HG02870 (cell line): Measurements from ENCODE around the gene CRTC1.

ENCODE experiments used
- ATAC-seq: cut with Tn5 transposase; IDR thresholded peaks from one replicate; pipeline ENCODE4 v1.9.1; 2021; ENCODE audit warnings: mild to moderate bottlenecking, moderate library complexity; ENCODE audit not compliant: unreplicated experiment

The CRTC1 gene

DNA sequence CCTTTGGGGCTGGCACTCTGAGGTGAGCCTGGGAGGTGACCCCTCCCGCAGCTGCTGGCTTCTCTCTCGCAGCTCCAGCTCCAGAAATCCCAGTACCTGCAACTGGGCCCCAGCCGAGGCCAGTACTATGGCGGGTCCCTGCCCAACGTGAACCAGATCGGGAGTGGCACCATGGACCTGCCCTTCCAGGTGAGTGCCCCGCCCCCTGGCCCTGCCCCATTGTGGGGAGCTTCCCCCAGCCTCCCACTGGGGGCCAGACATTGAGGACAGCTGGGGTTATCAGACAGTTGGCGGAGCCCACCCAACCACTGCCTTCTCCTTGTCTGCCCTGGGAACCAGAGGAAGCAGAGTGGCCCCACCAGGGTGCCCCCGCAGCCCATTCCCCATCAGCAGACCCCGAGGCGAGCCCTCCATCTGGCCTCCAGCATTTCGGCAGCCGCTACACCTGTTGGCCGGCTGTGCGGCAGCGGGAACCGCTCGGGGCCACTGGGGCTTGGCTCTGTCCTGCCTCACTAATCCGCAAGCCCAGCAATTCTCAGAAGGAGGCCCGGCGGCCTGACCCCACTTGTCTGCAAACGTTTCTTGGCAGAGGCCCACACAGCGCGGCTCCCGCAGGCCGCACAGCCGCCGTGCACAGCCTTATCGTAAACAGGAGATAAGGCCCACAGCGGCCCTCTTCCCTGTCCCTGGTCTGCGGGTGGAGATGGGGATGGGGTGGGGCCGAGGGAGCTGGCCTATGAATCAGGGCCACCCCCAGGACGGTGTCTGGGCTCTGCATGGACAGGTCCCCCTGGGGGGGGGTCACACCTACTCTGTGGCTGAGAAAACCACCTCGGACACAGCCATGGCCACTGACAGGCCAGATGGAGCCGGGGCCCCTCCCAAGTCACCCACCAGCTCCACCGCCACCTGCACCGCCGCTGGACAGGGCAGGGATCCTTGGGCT lies 59.6 kb downstream of the CRTC1 start:
- ATAC-seq, result no peak

GRCh38 chr19:18743784-18744418 lies 60.4 kb downstream of the CRTC1 start:
- ATAC-seq, result no peak

- ATAC-seq, result no peak
Measured at GRCh38 chr19:18745012-18745735, 61.7 kb downstream of the CRTC1 start.

DNA sequence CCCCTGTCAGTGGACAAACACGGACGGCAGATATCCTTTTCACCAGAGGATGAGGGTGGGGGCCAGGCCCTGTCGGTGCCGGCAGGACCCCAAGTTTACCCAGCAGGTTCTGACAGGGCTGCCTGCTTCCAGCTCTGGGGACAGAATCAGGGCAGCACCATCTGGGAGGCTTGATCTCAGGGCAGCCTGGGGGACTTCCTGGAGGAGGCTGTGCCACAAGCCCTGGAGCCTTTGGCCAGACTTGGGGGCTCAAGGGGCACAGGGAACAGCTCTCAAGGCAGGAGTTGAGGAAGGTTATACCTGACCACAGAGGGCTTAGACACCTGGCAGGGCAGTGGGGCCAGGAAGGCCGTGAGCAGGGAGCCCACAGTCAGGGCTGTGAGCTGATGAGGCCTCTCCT lies 62.5 kb downstream of the CRTC1 start:
- ATAC-seq, result no peak

GRCh38 chr19:18746401-18747325 lies 63.2 kb downstream of the CRTC1 start:
- ATAC-seq, result no peak

- ATAC-seq, result no peak
Measured at GRCh38 chr19:18749362-18750231, 66.1 kb downstream of the CRTC1 start.

DNA sequence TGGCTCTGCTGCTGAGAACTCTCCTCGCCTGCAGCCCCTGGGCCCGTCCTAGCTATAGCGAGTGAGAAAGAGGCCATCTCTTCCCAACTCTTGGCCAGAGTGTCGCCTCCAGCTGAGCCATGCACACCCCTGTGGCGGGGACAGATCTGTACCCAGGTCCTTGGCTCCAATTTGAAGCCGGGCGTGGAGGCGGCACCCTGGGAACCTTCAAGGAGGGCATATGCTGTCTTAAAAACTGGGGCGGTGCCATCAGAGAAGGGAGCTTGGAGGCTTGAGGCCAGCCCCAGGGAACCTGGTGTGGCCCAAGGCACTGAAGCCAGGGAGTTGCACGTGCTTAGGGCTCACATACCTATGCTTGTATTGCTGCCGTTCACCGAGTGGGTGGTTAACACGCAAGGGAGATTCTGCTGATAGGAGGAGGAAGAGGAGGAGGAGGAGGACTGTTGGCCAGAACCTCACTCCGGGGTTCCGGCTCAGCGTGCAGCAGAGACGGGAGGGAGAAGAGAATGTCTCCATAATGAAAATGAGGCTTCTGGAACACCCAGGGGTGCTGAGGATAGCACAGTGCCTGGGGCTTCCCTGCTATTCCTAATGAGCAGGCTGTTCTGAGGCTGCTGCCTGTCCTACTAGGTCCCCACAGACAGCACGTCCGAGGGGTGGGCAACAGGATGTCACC lies 67.0 kb downstream of the CRTC1 start:
- ATAC-seq, result no peak

DNA sequence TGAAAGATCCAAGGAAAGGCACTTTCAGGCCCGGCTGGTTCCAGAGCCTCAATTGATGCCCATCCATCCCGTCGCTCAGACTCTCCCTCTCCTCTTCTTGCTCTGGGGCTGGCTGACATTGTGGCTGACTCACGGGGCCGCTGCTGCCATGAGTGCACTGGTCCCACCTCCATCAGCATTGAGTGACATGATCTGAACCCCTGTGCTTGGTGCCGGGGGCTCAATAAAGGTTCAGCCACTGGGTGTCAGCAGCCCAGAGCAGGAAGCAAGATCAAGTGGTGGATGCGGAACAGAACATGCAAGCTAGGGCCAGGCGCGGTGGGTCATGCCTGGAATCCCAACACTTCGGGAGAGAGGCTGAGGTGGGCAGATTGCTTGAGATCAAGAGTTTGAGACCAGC lies 68.1 kb downstream of the CRTC1 start:
- ATAC-seq, result no peak

DNA sequence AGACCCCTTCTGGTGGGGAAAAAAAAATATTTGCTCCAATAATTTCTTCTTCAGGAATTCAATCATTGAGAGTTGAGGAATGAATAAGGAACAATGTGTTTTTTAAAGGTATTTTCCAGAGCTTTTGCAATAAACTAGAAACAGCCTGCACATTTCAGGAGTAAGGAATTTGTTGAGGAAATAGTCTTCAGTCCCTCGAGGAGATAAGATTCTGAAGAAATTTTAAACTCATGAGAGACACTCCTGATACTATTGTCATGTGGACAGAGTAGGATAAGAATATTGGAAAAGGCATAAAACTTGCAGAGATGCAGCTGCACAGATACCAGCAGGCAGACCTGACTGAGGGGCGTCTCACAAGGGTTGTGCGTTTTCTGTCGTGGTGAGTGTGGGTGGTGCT lies 71.0 kb downstream of the CRTC1 start:
- ATAC-seq, result no peak

DNA sequence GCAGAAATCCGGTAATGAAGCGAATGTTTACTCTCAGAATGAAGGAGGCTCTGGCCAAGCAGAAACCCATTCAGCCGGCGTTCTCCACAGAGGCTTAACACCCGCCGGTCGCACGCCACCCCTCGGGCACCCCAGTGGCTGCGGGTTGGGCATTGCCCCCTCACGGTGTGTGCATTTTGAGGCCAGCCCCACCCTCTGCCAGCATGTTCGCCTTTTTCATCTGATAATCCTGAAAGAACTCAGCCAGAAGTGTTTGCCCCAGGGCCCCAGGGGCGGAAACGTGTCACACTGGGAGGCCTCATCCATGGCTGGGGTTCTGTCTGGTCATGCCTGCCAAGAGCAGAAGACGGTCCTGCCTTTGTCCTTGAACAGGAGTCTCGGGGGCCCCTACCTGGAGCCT lies 73.4 kb downstream of the CRTC1 start:
- ATAC-seq, result no peak

- no peak for ATAC-seq
Measured at GRCh38 chr19:18759304-18759994, 76.0 kb downstream of the CRTC1 start.

DNA sequence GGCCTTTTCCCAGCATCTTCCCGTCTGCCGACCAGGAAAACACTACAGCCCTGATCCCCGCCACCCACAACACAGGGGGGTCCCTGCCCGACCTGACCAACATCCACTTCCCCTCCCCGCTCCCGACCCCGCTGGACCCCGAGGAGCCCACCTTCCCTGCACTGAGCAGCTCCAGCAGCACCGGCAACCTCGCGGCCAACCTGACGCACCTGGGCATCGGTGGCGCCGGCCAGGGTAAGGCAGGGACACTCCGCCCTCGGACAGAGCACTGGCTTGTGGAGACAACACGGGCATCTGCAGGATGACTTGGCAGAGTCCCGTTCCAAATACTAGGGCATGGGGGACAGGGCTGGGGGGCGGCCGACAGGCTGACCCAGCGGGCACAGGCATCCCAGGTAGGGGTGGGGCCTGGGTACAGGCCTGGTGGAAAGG lies 76.5 kb downstream of the CRTC1 start:
- no peak for ATAC-seq

GRCh38 chr19:18760440-18761383 lies 77.2 kb downstream of the CRTC1 start:
- no peak for ATAC-seq

GRCh38 chr19:18761531-18762110 lies 78.1 kb downstream of the CRTC1 start:
- ATAC-seq, result no peak

DNA sequence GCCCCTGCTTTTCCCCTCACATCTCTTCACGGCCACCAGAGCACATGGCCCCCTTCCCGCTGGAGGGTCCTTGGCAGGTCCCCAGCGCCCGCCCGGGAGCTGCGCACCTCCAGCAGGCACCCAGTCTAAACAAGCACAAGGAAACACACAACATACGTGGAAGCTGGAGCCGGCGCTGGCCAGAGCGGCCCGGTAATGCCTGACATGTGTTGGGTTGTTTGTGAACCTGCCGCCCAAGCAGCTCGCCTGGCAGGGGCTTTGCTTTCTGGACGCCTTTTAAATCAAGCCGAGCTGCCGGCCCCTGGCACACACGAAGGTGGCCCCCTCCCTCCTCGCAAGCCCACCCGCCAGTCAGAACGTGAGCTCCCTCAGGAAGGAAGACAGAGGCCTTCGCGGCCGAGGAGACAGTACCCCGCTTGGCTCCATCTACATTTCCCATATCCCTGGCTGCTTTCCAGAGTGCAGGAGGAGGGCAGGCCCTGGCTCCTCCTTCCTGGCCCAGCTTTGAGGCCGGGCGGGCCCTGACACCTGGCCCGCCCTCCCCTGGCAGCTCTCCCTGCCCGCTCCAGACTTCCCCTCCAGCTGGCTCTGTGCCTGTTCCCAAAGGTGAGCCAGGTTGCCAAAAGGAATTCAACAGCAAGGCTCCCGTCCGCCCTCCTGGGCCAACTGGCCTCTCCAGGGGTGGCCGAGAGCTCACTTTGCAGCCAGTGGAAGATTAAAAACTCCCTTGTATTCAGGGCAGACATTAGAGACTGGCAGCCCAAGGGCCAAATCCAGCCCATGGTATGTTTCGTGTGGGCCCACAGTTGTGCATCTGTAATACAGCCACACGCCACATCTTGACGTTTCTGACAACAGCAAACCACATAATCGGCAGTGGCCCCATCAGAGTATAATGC lies 78.9 kb downstream of the CRTC1 start:
- ATAC-seq, result no peak
